Liver (tissue), 9 donors: ENCODE measurements around the gene POU4F1. TPM values are rescaled to one million over a fixed set of nuclear protein-coding genes. Genes with fewer than 3 reads are reported as not detected.

ENCODE experiments used
- DNase-seq: peaks from one replicate; pipeline ENCODE4 v3.0.0-alpha.2; 2017; ENCODE audit warnings: low spot score
- H3K27ac ChIP-seq, 2 donors: one replicate each; pipeline ENCODE4 v1.7.0; 2013; ENCODE audit warnings: inconsistent platforms in 2 of 2, low read length in 2 of 2, control low read depth in 1 of 2, low read depth in 1 of 2, mild to moderate bottlenecking in 1 of 2
- H3K27me3 ChIP-seq, 4 donors: one replicate each; pipeline versions ENCODE4 v1.6.1 to v1.7.0; 2013; ENCODE audit warnings: low read length in 3 of 4, inconsistent platforms in 1 of 4, mild to moderate bottlenecking in 1 of 4, moderate library complexity in 1 of 4; ENCODE audit not compliant: control insufficient read depth in 4 of 4, insufficient read depth in 4 of 4
- H3K36me3 ChIP-seq, 4 donors: one replicate each; pipeline versions ENCODE4 v1.6.1 to v1.7.0; 2013; ENCODE audit warnings: low read length in 3 of 4, mild to moderate bottlenecking in 3 of 4, low read depth in 1 of 4, moderate library complexity in 1 of 4; ENCODE audit not compliant: control insufficient read depth in 4 of 4, insufficient read depth in 3 of 4
- H3K4me1 ChIP-seq, 4 donors: one replicate each; pipeline versions ENCODE4 v1.6.1 to v1.7.0; 2013; ENCODE audit warnings: low read length in 3 of 4, mild to moderate bottlenecking in 3 of 4, moderate library complexity in 1 of 4; ENCODE audit not compliant: control insufficient read depth in 4 of 4, insufficient read depth in 4 of 4
- H3K4me3 ChIP-seq, 3 donors: one replicate each; pipeline versions ENCODE4 v1.6.1 to v1.7.0; 2013; ENCODE audit warnings: low read length in 3 of 3, control low read depth in 1 of 3, low read depth in 1 of 3, mild to moderate bottlenecking in 1 of 3
- H3K9ac ChIP-seq, 2 donors: one replicate each; pipeline ENCODE4 v1.7.0; 2013; ENCODE audit warnings: low read length in 2 of 2, mild to moderate bottlenecking in 2 of 2, moderate library complexity in 2 of 2, control low read depth in 1 of 2, low read depth in 1 of 2
- H3K9me3 ChIP-seq, 4 donors: one replicate each; pipeline versions ENCODE4 v1.6.1 to v1.7.0; 2013; ENCODE audit warnings: low read length in 3 of 4; ENCODE audit not compliant: control insufficient read depth in 4 of 4
- ATF3 ChIP-seq: IDR thresholded peaks from 2 replicates; pipeline ENCODE4 v1.6.1; 2016; ENCODE audit warnings: antibody characterized with exemption
- EGR1 ChIP-seq, 2 donors: IDR thresholded peaks; 2 replicates each; pipeline ENCODE4 v1.6.1; 2016 to 2018; ENCODE audit warnings: antibody characterized with exemption in 2 of 2, low read depth in 2 of 2
- FOXA1 ChIP-seq: IDR thresholded peaks from 2 replicates; pipeline ENCODE4 v1.6.1; 2016; ENCODE audit warnings: antibody characterized with exemption
- FOXA2 ChIP-seq: IDR thresholded peaks from 2 replicates; pipeline ENCODE4 v1.6.1; 2016; ENCODE audit warnings: antibody characterized with exemption
- GABPA ChIP-seq, 2 donors: IDR thresholded peaks in 1 of 2; conservative IDR thresholded peaks in 1 of 2; 2 replicates each; pipeline ENCODE4 v1.6.1; 2016; ENCODE audit warnings: antibody characterized with exemption in 2 of 2, mild to moderate bottlenecking in 1 of 2, moderate library complexity in 1 of 2
- HNF4A ChIP-seq, 2 donors: conservative IDR thresholded peaks; 2 replicates each; pipeline ENCODE4 v1.6.1; 2016; ENCODE audit warnings: antibody characterized with exemption in 2 of 2, mild to moderate bottlenecking in 2 of 2
- HNF4G ChIP-seq: IDR thresholded peaks from 2 replicates; pipeline ENCODE4 v1.6.1; 2016; ENCODE audit warnings: antibody characterized with exemption
- JUND ChIP-seq, 2 donors: IDR thresholded peaks; 2 replicates each; pipeline ENCODE4 v1.6.1; 2016; ENCODE audit warnings: antibody characterized with exemption in 2 of 2
- NR2F2 ChIP-seq: IDR thresholded peaks from 2 replicates; pipeline ENCODE4 v1.6.1; 2016; ENCODE audit warnings: antibody characterized with exemption
- RAD21 ChIP-seq, 2 donors: IDR thresholded peaks; 2 replicates each; pipeline ENCODE4 v1.6.1; 2016; ENCODE audit warnings: antibody characterized with exemption in 2 of 2, mild to moderate bottlenecking in 2 of 2
- RXRA ChIP-seq, 2 donors: IDR thresholded peaks; 2 replicates each; pipeline ENCODE4 v1.6.1; 2017 to 2018; ENCODE audit warnings: antibody characterized with exemption in 2 of 2, mild to moderate bottlenecking in 1 of 2
- SP1 ChIP-seq: IDR thresholded peaks from 2 replicates; pipeline ENCODE4 v1.6.1; 2018; ENCODE audit warnings: antibody characterized with exemption, mild to moderate bottlenecking
- YY1 ChIP-seq: IDR thresholded peaks from 2 replicates; pipeline ENCODE4 v1.6.1; 2016; ENCODE audit warnings: antibody characterized with exemption, mild to moderate bottlenecking
- ZBTB33 ChIP-seq: IDR thresholded peaks from 2 replicates; pipeline ENCODE4 v1.6.1; 2016; ENCODE audit warnings: antibody characterized with exemption
- WGBS: extraction: QIAGEN DNeasy Blood & Tissue Kit; methylation state at CpG from one replicate; pipeline ENCODE4 v1.1.7; 2013; 5-methylcytosine and 5-hydroxymethylcytosine counted together
- polyA plus RNA-seq, 2 donors: library from polyadenylated mRNA; stranded (reverse) in 1 of 2; unstranded in 1 of 2; fragments of 200-250 nt in 1 of 2; fragments of >200 nt in 1 of 2; fragmentation: Nextera tagmentation in 1 of 2; extraction: Ambion mirVana in 1 of 2; gene quantifications; one replicate each; pipeline versions ENCODE4 v1.2.1 to v1.2.3, GENCODE V29; 2013 to 2015
- total RNA-seq, 2 donors: library from RNA; depleted of rRNA; stranded (reverse); fragments of >200 nt; gene quantifications; one replicate each; pipeline ENCODE4 v1.2.3, GENCODE V29; 2014
- TF ChIP-seq, protein P1 (sequence below): IDR thresholded peaks from 2 replicates; pipeline ENCODE4 v1.6.1; 2016; ENCODE audit warnings: antibody characterized with exemption
- TF ChIP-seq, protein P2 (sequence below): fragments of 150-350 bp; IDR thresholded peaks from 2 replicates; pipeline ENCODE4 v1.5.1; 2017; ENCODE audit warnings: improper control_type of control experiment, low read depth, low read length; ENCODE audit not compliant: missing input control
- donor health status: healthy.
- donor health status: healthy.
- donor health status: healthy.
- donor health status: healthy.
- donor health status: healthy.

POU4F1 gene
- total and polyA plus RNA-seq, 4 donors: 0.01 to 0.05 TPM; not detected in 2

- 96% methylated on average over 4 of the region's 4 CpGs for WGBS
- Histone ChIP-seq H3K4me1 (no peaks in the 10 kb centered on the region), H3K36me3 (peaks cover 4 to 31% (median 24%) of the 10 kb centered on the region in 4 donors)
These were observed 29.6 kb upstream of the POU4F1 start for GRCh38 chr13:78632996-78633395.

DNA sequence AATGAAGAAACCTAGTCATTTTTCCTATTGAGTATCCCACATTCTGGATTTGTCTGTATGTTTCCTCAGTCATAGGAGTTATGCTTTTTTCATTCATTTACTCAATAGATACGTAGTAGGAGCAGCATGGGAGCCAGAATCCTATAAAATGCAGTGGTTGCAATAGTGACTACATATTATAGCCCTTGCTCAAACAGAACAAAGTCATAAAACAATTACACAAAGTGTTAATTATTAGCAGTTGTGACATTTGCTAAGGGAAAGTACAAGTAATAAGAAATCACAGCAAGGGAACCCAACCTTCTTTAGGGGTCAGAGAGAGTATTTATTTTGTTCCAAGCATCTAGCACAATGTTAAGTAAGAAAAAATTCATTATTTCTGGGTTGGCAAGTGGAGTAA lies 27.7 kb upstream of the POU4F1 start:
- no peak overlapping the region for H3K4me3 ChIP-seq
- no peak for DNase-seq
- H3K27me3 ChIP-seq: no peaks in the 10 kb centered on the region
- no peaks in the 10 kb centered on the region for H3K4me1 ChIP-seq
- 89% methylated on average over 1 of the region's 1 CpG for WGBS
- H3K9me3 ChIP-seq: no peaks in the 10 kb centered on the region
- H3K27ac ChIP-seq: no peak overlapping the region
- no peak for TF ChIP-seq GABPA (IDR thresholded peaks at IDR 0.05 in 1 of 2, conservative IDR thresholded peaks at IDR 0.05 in 1 of 2)
- no peak for TF ChIP-seq HNF4A (conservative IDR thresholded peaks at IDR 0.05)
- no peak for TF ChIP-seq YY1
- no peak for TF ChIP-seq SP1
- no peak for TF ChIP-seq NR2F2
- no peak overlapping the region for H3K9ac ChIP-seq
- peaks cover 4 to 27% (median 16%) of the 10 kb centered on the region in 4 donors for H3K36me3 ChIP-seq

More at GRCh38 chr13:78632996-78633395, 29.6 kb upstream of the POU4F1 start:
- no peak for TF ChIP-seq ATF3
- TF ChIP-seq YY1: no peak
- TF ChIP-seq GABPA (IDR thresholded peaks at IDR 0.05 in 1 of 2, conservative IDR thresholded peaks at IDR 0.05 in 1 of 2): no peak
- TF ChIP-seq SP1: no peak
- TF ChIP-seq JUND (IDR thresholded peaks at IDR 0.05): no peak
- TF ChIP-seq NR2F2: no peak
- TF ChIP-seq RXRA (IDR thresholded peaks at IDR 0.05): no peak
- TF ChIP-seq, protein P1, sequence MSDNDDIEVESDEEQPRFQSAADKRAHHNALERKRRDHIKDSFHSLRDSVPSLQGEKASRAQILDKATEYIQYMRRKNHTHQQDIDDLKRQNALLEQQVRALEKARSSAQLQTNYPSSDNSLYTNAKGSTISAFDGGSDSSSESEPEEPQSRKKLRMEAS: no peak
- TF ChIP-seq FOXA1: no peak
- TF ChIP-seq HNF4G: no peak
- no peak for TF ChIP-seq HNF4A (conservative IDR thresholded peaks at IDR 0.05)
- TF ChIP-seq ZBTB33: no peak
- TF ChIP-seq EGR1 (IDR thresholded peaks at IDR 0.05; ENCODE audit: low read depth in 2 of 2): no peak
- TF ChIP-seq, protein P2, sequence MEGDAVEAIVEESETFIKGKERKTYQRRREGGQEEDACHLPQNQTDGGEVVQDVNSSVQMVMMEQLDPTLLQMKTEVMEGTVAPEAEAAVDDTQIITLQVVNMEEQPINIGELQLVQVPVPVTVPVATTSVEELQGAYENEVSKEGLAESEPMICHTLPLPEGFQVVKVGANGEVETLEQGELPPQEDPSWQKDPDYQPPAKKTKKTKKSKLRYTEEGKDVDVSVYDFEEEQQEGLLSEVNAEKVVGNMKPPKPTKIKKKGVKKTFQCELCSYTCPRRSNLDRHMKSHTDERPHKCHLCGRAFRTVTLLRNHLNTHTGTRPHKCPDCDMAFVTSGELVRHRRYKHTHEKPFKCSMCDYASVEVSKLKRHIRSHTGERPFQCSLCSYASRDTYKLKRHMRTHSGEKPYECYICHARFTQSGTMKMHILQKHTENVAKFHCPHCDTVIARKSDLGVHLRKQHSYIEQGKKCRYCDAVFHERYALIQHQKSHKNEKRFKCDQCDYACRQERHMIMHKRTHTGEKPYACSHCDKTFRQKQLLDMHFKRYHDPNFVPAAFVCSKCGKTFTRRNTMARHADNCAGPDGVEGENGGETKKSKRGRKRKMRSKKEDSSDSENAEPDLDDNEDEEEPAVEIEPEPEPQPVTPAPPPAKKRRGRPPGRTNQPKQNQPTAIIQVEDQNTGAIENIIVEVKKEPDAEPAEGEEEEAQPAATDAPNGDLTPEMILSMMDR: no peak
- TF ChIP-seq FOXA2: no peak
- no peak for TF ChIP-seq RAD21 (IDR thresholded peaks at IDR 0.05)
- Histone ChIP-seq H3K4me3 (no peak overlapping the region), H3K27ac (no peak overlapping the region), H3K27me3 (no peaks in the 10 kb centered on the region), H3K9me3 (no peaks in the 10 kb centered on the region), H3K9ac (no peak overlapping the region)
- DNase-seq: no peak
